ENCODE measurements around the gene PCDHB4. TPM values are rescaled to one million over a fixed set of nuclear protein-coding genes. Genes with fewer than 3 reads are reported as not detected.
"Not testable (repeated sequence)": the region's sequence is repeated elsewhere in the genome, so short reads cannot be mapped to it uniquely, and the experiment has no call there.

The PCDHB4 gene
- polyA plus RNA-seq, 4 donors, result 0.64 to 0.96 TPM; not detected in 2

GRCh38 chr5:141100243-141100805 lies 21.3 kb upstream of the PCDHB4 start, which contains the start of gene PCDHB3:
Gene PCDHB3 (plus strand): TSS chr5:141100473. CDS start chr5:141100650, 177 bp downstream.
- H3K27me3 ChIP-seq (ENCODE audit: control insufficient read depth in 3 of 3, insufficient read depth in 3 of 3, low read length in 3 of 3), result peaks cover 0 to 2% (median 1%) of the 10 kb centered on the region in 3 donors
- H3K4me3 ChIP-seq (ENCODE audit: low read depth in 1 of 3, low read length in 3 of 3), result peak within 1 kb of the TSS in 1 of 3 donors; percentile 7
- H3K4me1 ChIP-seq (ENCODE audit: control insufficient read depth in 3 of 3, insufficient read depth in 2 of 3, low read depth in 1 of 3, low read length in 2 of 3), result no peaks in the 10 kb centered on the region
- 18 to 37% (median 32%) methylated on average over 19 of the region's 19 CpGs for WGBS, 3 donors
- FAIRE-seq, result no peak
- H3K36me3 ChIP-seq (ENCODE audit: control insufficient read depth in 3 of 3, insufficient read depth in 2 of 3, low read depth in 1 of 3, low read length in 3 of 3), result no peaks in the 10 kb centered on the region
- H3K27ac ChIP-seq (ENCODE audit: low read depth in 1 of 3, low read length in 2 of 3), result no peak within 1 kb of the TSS
- DNase-seq, result peak in 1 of 2 donors; percentile 7
- H3K9me3 ChIP-seq (ENCODE audit: control insufficient read depth in 2 of 2, insufficient read depth in 1 of 2, low read depth in 1 of 2, low read length in 1 of 2), result peaks cover 2 to 22% of the 10 kb centered on the region in 2 donors

GRCh38 chr5:141101059-141101458 lies 20.6 kb upstream of the PCDHB4 start:
- no peak overlapping the region for H3K27ac ChIP-seq (ENCODE audit: low read depth in 1 of 3, low read length in 2 of 3)
- DNase-seq (no peak), FAIRE-seq (no peak)
- no peaks in the 10 kb centered on the region for H3K4me1 ChIP-seq (ENCODE audit: control insufficient read depth in 3 of 3, insufficient read depth in 2 of 3, low read depth in 1 of 3, low read length in 2 of 3)
- peaks cover 2 to 17% of the 10 kb centered on the region in 2 donors for H3K9me3 ChIP-seq (ENCODE audit: control insufficient read depth in 2 of 2, insufficient read depth in 1 of 2, low read depth in 1 of 2, low read length in 1 of 2)
- peak overlapping the region in 1 of 3 donors; percentile 7 for H3K4me3 ChIP-seq (ENCODE audit: low read depth in 1 of 3, low read length in 3 of 3)
- WGBS, 3 donors, result 50 to 61% (median 57%) methylated on average over 20 of the region's 20 CpGs
- no peaks in the 10 kb centered on the region for H3K36me3 ChIP-seq (ENCODE audit: control insufficient read depth in 3 of 3, insufficient read depth in 2 of 3, low read depth in 1 of 3, low read length in 3 of 3)
- H3K27me3 ChIP-seq (ENCODE audit: control insufficient read depth in 3 of 3, insufficient read depth in 3 of 3, low read length in 3 of 3), result no peaks in the 10 kb centered on the region

DNA sequence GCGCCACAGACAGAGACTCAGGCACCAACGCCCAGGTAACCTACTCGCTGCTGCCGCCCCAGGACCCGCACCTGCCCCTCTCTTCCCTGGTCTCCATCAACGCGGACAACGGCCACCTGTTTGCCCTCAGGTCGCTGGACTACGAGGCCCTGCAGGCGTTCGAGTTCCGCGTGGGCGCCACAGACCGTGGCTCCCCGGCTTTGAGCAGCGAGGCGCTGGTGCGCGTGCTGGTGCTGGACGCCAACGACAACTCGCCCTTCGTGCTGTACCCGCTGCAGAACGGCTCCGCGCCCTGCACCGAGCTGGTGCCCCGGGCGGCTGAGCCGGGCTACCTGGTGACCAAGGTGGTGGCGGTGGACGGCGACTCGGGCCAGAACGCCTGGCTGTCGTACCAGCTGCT lies 19.5 kb upstream of the PCDHB4 start:
- not testable (repeated sequence) for H3K4me1 ChIP-seq (ENCODE audit: control insufficient read depth in 3 of 3, insufficient read depth in 2 of 3, low read depth in 1 of 3, low read length in 2 of 3); DNase-seq; H3K27me3 ChIP-seq (ENCODE audit: control insufficient read depth in 3 of 3, insufficient read depth in 3 of 3, low read length in 3 of 3); H3K36me3 ChIP-seq (ENCODE audit: control insufficient read depth in 3 of 3, insufficient read depth in 2 of 3, low read depth in 1 of 3, low read length in 3 of 3); FAIRE-seq; H3K4me3 ChIP-seq (ENCODE audit: low read depth in 1 of 3, low read length in 3 of 3); H3K27ac ChIP-seq (ENCODE audit: low read depth in 1 of 3, low read length in 2 of 3)
- 46 to 71% (median 67%) methylated on average over 24 to 39 of the region's 39 CpGs for WGBS, 3 donors
- peaks cover 2 to 17% of the 10 kb centered on the region in 2 donors for H3K9me3 ChIP-seq (ENCODE audit: control insufficient read depth in 2 of 2, insufficient read depth in 1 of 2, low read depth in 1 of 2, low read length in 1 of 2)

GRCh38 chr5:141102471-141102870 lies 19.1 kb upstream of the PCDHB4 start:
- 45 to 71% (median 64%) methylated on average over 14 to 36 of the region's 38 CpGs for WGBS, 3 donors
- FAIRE-seq; DNase-seq; H3K4me3 ChIP-seq (ENCODE audit: low read depth in 1 of 3, low read length in 3 of 3); H3K4me1 ChIP-seq (ENCODE audit: control insufficient read depth in 3 of 3, insufficient read depth in 2 of 3, low read depth in 1 of 3, low read length in 2 of 3); H3K27me3 ChIP-seq (ENCODE audit: control insufficient read depth in 3 of 3, insufficient read depth in 3 of 3, low read length in 3 of 3); H3K36me3 ChIP-seq (ENCODE audit: control insufficient read depth in 3 of 3, insufficient read depth in 2 of 3, low read depth in 1 of 3, low read length in 3 of 3); H3K27ac ChIP-seq (ENCODE audit: low read depth in 1 of 3, low read length in 2 of 3): not testable (repeated sequence)
- peaks cover 2 to 17% of the 10 kb centered on the region in 2 donors for H3K9me3 ChIP-seq (ENCODE audit: control insufficient read depth in 2 of 2, insufficient read depth in 1 of 2, low read depth in 1 of 2, low read length in 1 of 2)

GRCh38 chr5:141105350-141105749 lies 16.3 kb upstream of the PCDHB4 start:
- no peak for DNase-seq
- no peak for FAIRE-seq
- Histone ChIP-seq H3K4me3 (ENCODE audit: low read depth in 1 of 3, low read length in 3 of 3) (no peak overlapping the region), H3K9me3 (ENCODE audit: control insufficient read depth in 2 of 2, insufficient read depth in 1 of 2, low read depth in 1 of 2, low read length in 1 of 2) (peaks cover 1 to 19% of the 10 kb centered on the region in 2 donors), H3K27ac (ENCODE audit: low read depth in 1 of 3, low read length in 2 of 3) (no peak overlapping the region), H3K27me3 (ENCODE audit: control insufficient read depth in 3 of 3, insufficient read depth in 3 of 3, low read length in 3 of 3) (no peaks in the 10 kb centered on the region), H3K36me3 (ENCODE audit: control insufficient read depth in 3 of 3, insufficient read depth in 2 of 3, low read depth in 1 of 3, low read length in 3 of 3) (no peaks in the 10 kb centered on the region), H3K4me1 (ENCODE audit: control insufficient read depth in 3 of 3, insufficient read depth in 2 of 3, low read depth in 1 of 3, low read length in 2 of 3) (no peaks in the 10 kb centered on the region)
- WGBS, 3 donors, result 81 to 85% (median 83%) methylated on average over 2 of the region's 2 CpGs

- H3K4me3 ChIP-seq (ENCODE audit: low read depth in 1 of 3, low read length in 3 of 3), result no peak overlapping the region
- H3K9me3 ChIP-seq (ENCODE audit: control insufficient read depth in 2 of 2, insufficient read depth in 1 of 2, low read depth in 1 of 2, low read length in 1 of 2), result peaks cover 0 to 15% of the 10 kb centered on the region in 2 donors
- no peaks in the 10 kb centered on the region for H3K36me3 ChIP-seq (ENCODE audit: control insufficient read depth in 3 of 3, insufficient read depth in 2 of 3, low read depth in 1 of 3, low read length in 3 of 3)
- H3K27me3 ChIP-seq (ENCODE audit: control insufficient read depth in 3 of 3, insufficient read depth in 3 of 3, low read length in 3 of 3), result peaks cover 0 to 5% (median 0%) of the 10 kb centered on the region in 3 donors
- H3K4me1 ChIP-seq (ENCODE audit: control insufficient read depth in 3 of 3, insufficient read depth in 2 of 3, low read depth in 1 of 3, low read length in 2 of 3), result no peaks in the 10 kb centered on the region
- H3K27ac ChIP-seq (ENCODE audit: low read depth in 1 of 3, low read length in 2 of 3), result no peak overlapping the region
- DNase-seq (no peak), FAIRE-seq (no peak)
- WGBS, 3 donors, result 27 to 45% (median 40%) methylated on average over 2 of the region's 2 CpGs
Measured at GRCh38 chr5:141119250-141119649, 2.4 kb upstream of the PCDHB4 start.

GRCh38 chr5:141121985-141122384 lies 367 bp downstream of the PCDHB4 start:
- Histone ChIP-seq H3K36me3 (ENCODE audit: control insufficient read depth in 3 of 3, insufficient read depth in 2 of 3, low read depth in 1 of 3, low read length in 3 of 3) (no peaks in the 10 kb centered on the region), H3K27ac (ENCODE audit: low read depth in 1 of 3, low read length in 2 of 3) (no peak overlapping the region), H3K4me1 (ENCODE audit: control insufficient read depth in 3 of 3, insufficient read depth in 2 of 3, low read depth in 1 of 3, low read length in 2 of 3) (no peaks in the 10 kb centered on the region), H3K9me3 (ENCODE audit: control insufficient read depth in 2 of 2, insufficient read depth in 1 of 2, low read depth in 1 of 2, low read length in 1 of 2) (peaks cover 0 to 15% of the 10 kb centered on the region in 2 donors), H3K27me3 (ENCODE audit: control insufficient read depth in 3 of 3, insufficient read depth in 3 of 3, low read length in 3 of 3) (peaks cover 0 to 5% (median 0%) of the 10 kb centered on the region in 3 donors), H3K4me3 (ENCODE audit: low read depth in 1 of 3, low read length in 3 of 3) (no peak overlapping the region)
- DNase-seq (no peak), FAIRE-seq (no peak)
- 43 to 52% (median 46%) methylated on average over 12 of the region's 12 CpGs for WGBS, 3 donors

DNA sequence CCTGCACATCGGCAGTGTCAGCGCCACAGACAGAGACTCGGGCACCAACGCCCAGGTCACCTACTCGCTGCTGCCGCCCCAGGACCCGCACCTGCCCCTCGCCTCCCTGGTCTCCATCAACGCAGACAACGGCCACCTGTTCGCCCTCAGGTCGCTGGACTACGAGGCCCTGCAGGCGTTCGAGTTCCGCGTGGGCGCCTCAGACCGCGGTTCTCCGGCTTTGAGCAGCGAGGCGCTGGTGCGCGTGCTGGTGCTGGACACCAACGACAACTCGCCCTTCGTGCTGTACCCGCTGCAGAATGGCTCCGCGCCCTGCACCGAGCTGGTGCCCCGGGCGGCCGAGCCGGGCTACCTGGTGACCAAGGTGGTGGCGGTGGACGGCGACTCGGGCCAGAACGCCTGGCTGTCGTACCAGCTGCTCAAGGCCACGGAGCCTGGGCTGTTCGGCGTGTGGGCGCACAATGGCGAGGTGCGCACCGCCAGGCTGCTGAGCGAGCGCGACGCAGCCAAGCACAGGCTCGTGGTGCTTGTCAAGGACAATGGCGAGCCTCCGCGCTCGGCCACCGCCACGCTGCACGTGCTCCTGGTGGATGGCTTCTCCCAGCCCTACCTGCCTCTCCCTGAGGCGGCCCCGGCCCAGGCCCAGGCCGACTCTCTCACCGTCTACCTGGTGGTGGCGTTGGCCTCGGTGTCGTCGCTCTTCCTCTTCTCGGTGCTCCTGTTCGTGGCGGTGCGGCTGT lies 1.9 kb downstream of the PCDHB4 start:
- peaks cover 0 to 15% of the 10 kb centered on the region in 2 donors for H3K9me3 ChIP-seq (ENCODE audit: control insufficient read depth in 2 of 2, insufficient read depth in 1 of 2, low read depth in 1 of 2, low read length in 1 of 2)
- not testable (repeated sequence) for FAIRE-seq; H3K4me3 ChIP-seq (ENCODE audit: low read depth in 1 of 3, low read length in 3 of 3); H3K36me3 ChIP-seq (ENCODE audit: control insufficient read depth in 3 of 3, insufficient read depth in 2 of 3, low read depth in 1 of 3, low read length in 3 of 3); DNase-seq; H3K27ac ChIP-seq (ENCODE audit: low read depth in 1 of 3, low read length in 2 of 3); H3K4me1 ChIP-seq (ENCODE audit: control insufficient read depth in 3 of 3, insufficient read depth in 2 of 3, low read depth in 1 of 3, low read length in 2 of 3); H3K27me3 ChIP-seq (ENCODE audit: control insufficient read depth in 3 of 3, insufficient read depth in 3 of 3, low read length in 3 of 3)
- WGBS, 3 donors, result 42 to 66% (median 61%) methylated on average over 17 to 69 of the region's 73 CpGs

All from small intestine (tissue), 7 donors.